Activated CD8-positive, alpha-beta T cell treated with anti-CD3 and anti-CD28 coated beads for 36 hours (primary cell): ENCODE results near the gene CLEC12A. TPM values are rescaled to one million over a fixed set of nuclear protein-coding genes. Genes with fewer than 3 reads are reported as not detected.

ENCODE experiments used
- ATAC-seq: fragments of 200-7000 bp; cut with Tn5 transposase; one replicate; pipeline ENCODE4 v1.10.0; 2021; ENCODE audit warnings: mild to moderate bottlenecking, moderate library complexity
- CTCF ChIA-PET: fragments of 350-600 bp; sonication (Branson Sonifier 250); formaldehyde crosslinking; loops from one replicate; lab custom pipeline; 2021; ENCODE audit warnings: antibody characterized with exemption; lab: Charles Lee
- POLR2A ChIA-PET: fragments of 350-600 bp; sonication (Branson Sonifier 250); formaldehyde crosslinking; loops from one replicate; lab custom pipeline; 2021; ENCODE audit warnings: antibody characterized with exemption; lab: Charles Lee
- DNase-seq: peaks from one replicate; pipeline ENCODE4 v3.0.0-alpha.2; 2020
- H3K27ac Mint-ChIP-seq: one replicate; pipeline ENCODE4 v1.8.0; 2021; ENCODE audit warnings: mild to moderate bottlenecking, mixed read lengths
- H3K27me3 Mint-ChIP-seq: one replicate; pipeline ENCODE4 v1.8.0; 2021; ENCODE audit warnings: mixed read lengths
- H3K36me3 Mint-ChIP-seq: one replicate; pipeline ENCODE4 v1.8.0; 2021; ENCODE audit warnings: low read depth, mixed read lengths
- H3K4me1 Mint-ChIP-seq: one replicate; pipeline ENCODE4 v1.8.0; 2021; ENCODE audit warnings: low read depth, mixed read lengths
- H3K4me3 Mint-ChIP-seq: one replicate; pipeline ENCODE4 v1.8.0; 2021; ENCODE audit warnings: mild to moderate bottlenecking, moderate library complexity, mixed read lengths
- H3K9me3 Mint-ChIP-seq: one replicate; pipeline ENCODE4 v1.8.0; 2021; ENCODE audit warnings: mixed read lengths
- CTCF ChIP-seq: fragments of 200-600 bp; IDR thresholded peaks from one replicate; pipeline ENCODE4 v1.8.0; 2022; ENCODE audit warnings: antibody characterized with exemption, mild to moderate bottlenecking
- intact Hi-C: fragments of 100-400 bp; cut with micrococcal nuclease; formaldehyde crosslinking; loops from one replicate; pipeline ENCODE4 v1.10.0; 2022
- total RNA-seq, 2 experiments: library from RNA; stranded (reverse); gene quantifications; one replicate each; pipeline ENCODE4 v1.2.3, GENCODE V29; 2021

Gene CLEC12A
- total RNA-seq, 2 experiments from 2014 or later: 0.47 TPM

- no peak for ATAC-seq
- DNase-seq: no peak
- ChIA-PET CTCF (interaction anchor here (1.8 to 1.9 kb wide), 3 partner anchors 9 to 181 kb away, joined by 5 to 9 read pairs (median 8); no protein-coding TSS in a partner anchor), POLR2A (interaction anchor here (0.7 kb wide), 1 partner anchor 118 kb away, joined by 3 read pairs; no protein-coding TSS in a partner anchor)
- Mint-ChIP-seq H3K9me3 (no peaks in the 10 kb centered on the region), H3K27me3 (peaks cover 2% of the 10 kb centered on the region), H3K36me3 (no peaks in the 10 kb centered on the region), H3K27ac (no peak overlapping the region), H3K4me3 (no peak overlapping the region), H3K4me1 (peaks cover 2% of the 10 kb centered on the region)
- intact Hi-C loops: no loop called here
- no peak for TF ChIP-seq CTCF
Observed at GRCh38 chr12:9931245-9931644, 40.0 kb upstream of the CLEC12A start.

GRCh38 chr12:9932270-9932669 is 38.9 kb upstream of the CLEC12A start, which contains the start of gene CLEC2A:
Gene CLEC2A (minus strand): TSS chr12:9932370. CDS start chr12:9932329, 41 bp downstream.
- no peak for TF ChIP-seq CTCF
- Mint-ChIP-seq H3K4me1 (peaks cover 2% of the 10 kb centered on the region), H3K27ac (no peak within 1 kb of the TSS), H3K27me3 (peaks cover 2% of the 10 kb centered on the region), H3K4me3 (no peak within 1 kb of the TSS), H3K9me3 (no peaks in the 10 kb centered on the region), H3K36me3 (no peaks in the 10 kb centered on the region)
- intact Hi-C loops: no loop called here
- ATAC-seq (no peak), DNase-seq (no peak)
- ChIA-PET POLR2A (interaction anchor here (0.6 kb wide), 1 partner anchor 193 kb away, joined by 5 read pairs; no protein-coding TSS in a partner anchor), CTCF (interaction anchor here (0.6 to 1.9 kb wide), 4 partner anchors 8 to 182 kb away, joined by 3 to 9 read pairs (median 6); no protein-coding TSS in a partner anchor)

GRCh38 chr12:9933958-9934357 is 37.3 kb upstream of the CLEC12A start:
- POLR2A ChIA-PET: no interaction called here
- H3K36me3 Mint-ChIP-seq: no peaks in the 10 kb centered on the region
- no peak overlapping the region for H3K27ac Mint-ChIP-seq
- peaks cover 2% of the 10 kb centered on the region for H3K27me3 Mint-ChIP-seq
- CTCF ChIA-PET: no interaction called here
- TF ChIP-seq CTCF: no peak
- intact Hi-C loops: no loop called here
- H3K4me3 Mint-ChIP-seq: no peak overlapping the region
- ATAC-seq (no peak), DNase-seq (no peak)
- H3K9me3 Mint-ChIP-seq: no peaks in the 10 kb centered on the region
- H3K4me1 Mint-ChIP-seq: no peaks in the 10 kb centered on the region

- no peak for DNase-seq
- Mint-ChIP-seq H3K36me3 (no peaks in the 10 kb centered on the region), H3K27me3 (peaks cover 2% of the 10 kb centered on the region), H3K9me3 (no peaks in the 10 kb centered on the region), H3K4me1 (no peaks in the 10 kb centered on the region), H3K4me3 (no peak overlapping the region), H3K27ac (no peak overlapping the region)
- ChIA-PET POLR2A (no interaction called here), CTCF (interaction anchor here (0.8 kb wide), 1 partner anchor 8 kb away, joined by 3 read pairs; no protein-coding TSS in a partner anchor)
- ATAC-seq: no peak
- TF ChIP-seq CTCF: no peak
- intact Hi-C loops: no loop called here
Observed at GRCh38 chr12:9935026-9935425, 36.2 kb upstream of the CLEC12A start.

GRCh38 chr12:9936591-9936990 is 34.6 kb upstream of the CLEC12A start:
- ChIA-PET POLR2A (no interaction called here), CTCF (interaction anchor here (1.0 to 1.7 kb wide), 2 partner anchors 123 to 203 kb away, joined by 3 to 4 read pairs; no protein-coding TSS in a partner anchor)
- Mint-ChIP-seq H3K9me3 (no peaks in the 10 kb centered on the region), H3K27me3 (peaks cover 2% of the 10 kb centered on the region), H3K4me1 (no peaks in the 10 kb centered on the region), H3K27ac (no peak overlapping the region), H3K4me3 (no peak overlapping the region), H3K36me3 (no peaks in the 10 kb centered on the region)
- TF ChIP-seq CTCF: no peak
- DNase-seq (no peak), ATAC-seq (no peak)
- intact Hi-C loops: no loop called here
